Adrenal gland (tissue), 5 donors: Measurements from ENCODE around the gene PTX4.

Experiments used
- POLR2A ChIP-seq, 2 donors: fragments of 450-650 bp; IDR thresholded peaks; one replicate each; pipeline ENCODE4 v1.6.1; 2017; ENCODE audit warnings: antibody characterized with exemption in 2 of 2, mild to moderate bottlenecking in 2 of 2, moderate library complexity in 1 of 2
- TF ChIP-seq, protein P1 (sequence below), 6 experiments: fragments of 450-650 bp in 4 of 6; fragments of 200-600 bp in 2 of 6; sonication (generic) in 1 of 6; IDR thresholded peaks; 1 replicate in 5 of 6; 2 replicates in 1 of 6; pipeline versions ENCODE4 v1.5.1 to v1.8.0; 2016 to 2021; ENCODE audit warnings: antibody characterized with exemption in 6 of 6, mild to moderate bottlenecking in 2 of 6, moderate library complexity in 1 of 6
- donor health status: DM: no; HTN: no; CAD: no.

DNA sequence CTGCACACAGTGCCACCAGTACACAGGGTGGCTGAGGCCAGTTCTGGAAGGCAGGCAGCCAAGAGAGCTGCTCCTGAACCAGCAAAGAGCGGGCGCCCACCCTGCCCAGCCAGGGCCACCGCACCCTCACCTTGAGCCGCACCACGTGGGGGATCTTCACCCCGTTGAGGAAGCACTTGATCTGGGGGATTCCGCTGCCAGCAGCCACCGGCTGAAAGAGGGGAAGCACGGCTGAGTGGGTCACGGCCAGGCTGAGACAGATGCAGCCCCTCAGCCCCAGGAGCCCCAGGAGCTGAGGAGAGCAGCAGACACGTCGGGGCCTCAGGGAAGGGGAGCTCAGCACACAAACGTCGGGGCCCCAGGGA is 29.8 kb downstream of the PTX4 start:
- TF ChIP-seq POLR2A (IDR thresholded peaks at IDR 0.05) = no peak
- TF ChIP-seq, protein P1, sequence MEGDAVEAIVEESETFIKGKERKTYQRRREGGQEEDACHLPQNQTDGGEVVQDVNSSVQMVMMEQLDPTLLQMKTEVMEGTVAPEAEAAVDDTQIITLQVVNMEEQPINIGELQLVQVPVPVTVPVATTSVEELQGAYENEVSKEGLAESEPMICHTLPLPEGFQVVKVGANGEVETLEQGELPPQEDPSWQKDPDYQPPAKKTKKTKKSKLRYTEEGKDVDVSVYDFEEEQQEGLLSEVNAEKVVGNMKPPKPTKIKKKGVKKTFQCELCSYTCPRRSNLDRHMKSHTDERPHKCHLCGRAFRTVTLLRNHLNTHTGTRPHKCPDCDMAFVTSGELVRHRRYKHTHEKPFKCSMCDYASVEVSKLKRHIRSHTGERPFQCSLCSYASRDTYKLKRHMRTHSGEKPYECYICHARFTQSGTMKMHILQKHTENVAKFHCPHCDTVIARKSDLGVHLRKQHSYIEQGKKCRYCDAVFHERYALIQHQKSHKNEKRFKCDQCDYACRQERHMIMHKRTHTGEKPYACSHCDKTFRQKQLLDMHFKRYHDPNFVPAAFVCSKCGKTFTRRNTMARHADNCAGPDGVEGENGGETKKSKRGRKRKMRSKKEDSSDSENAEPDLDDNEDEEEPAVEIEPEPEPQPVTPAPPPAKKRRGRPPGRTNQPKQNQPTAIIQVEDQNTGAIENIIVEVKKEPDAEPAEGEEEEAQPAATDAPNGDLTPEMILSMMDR (IDR thresholded peaks at IDR 0.05) = no peak
